CD8-positive, alpha-beta memory T cell (primary cell): ENCODE data around the gene ADAM12. TPM values are rescaled to one million over a fixed set of nuclear protein-coding genes. Genes with fewer than 3 reads are reported as not detected.

Source experiments
- CTCF ChIA-PET: fragments of 350-600 bp; sonication (Branson Sonifier 250); formaldehyde crosslinking; loops from one replicate; lab custom pipeline; 2021; ENCODE audit warnings: antibody characterized with exemption; lab: Charles Lee
- POLR2A ChIA-PET: fragments of 350-600 bp; sonication (Branson Sonifier 250); formaldehyde crosslinking; loops from one replicate; lab custom pipeline; 2021; ENCODE audit warnings: antibody characterized with exemption; lab: Charles Lee
- DNase-seq, 5 donors: peaks; one replicate each; pipeline versions ENCODE4 v3.0.0 to v3.0.0-alpha.2; 2020 to 2022; ENCODE audit warnings: mixed read lengths in 1 of 5
- H3K27ac ChIP-seq: one replicate; pipeline ENCODE4 v1.7.0; 2013; ENCODE audit warnings: low read depth, mild to moderate bottlenecking, low read length, moderate library complexity
- H3K27me3 ChIP-seq: 2 replicates; pipeline ENCODE4 v1.7.0; 2013; ENCODE audit warnings: low read length, mild to moderate bottlenecking; ENCODE audit not compliant: insufficient read depth, poor library complexity, severe bottlenecking
- H3K36me3 ChIP-seq: 2 replicates; pipeline ENCODE4 v1.7.0; 2013; ENCODE audit warnings: mild to moderate bottlenecking, low read length, moderate library complexity; ENCODE audit not compliant: insufficient read depth
- H3K4me1 ChIP-seq: 2 replicates; pipeline ENCODE4 v1.7.0; 2013; ENCODE audit warnings: mild to moderate bottlenecking, low read length, moderate library complexity; ENCODE audit not compliant: insufficient read depth
- H3K4me3 ChIP-seq: 2 replicates; pipeline ENCODE4 v1.7.0; 2013; ENCODE audit warnings: mild to moderate bottlenecking, low read length
- H3K9me3 ChIP-seq: 2 replicates; pipeline ENCODE4 v1.7.0; 2013; ENCODE audit warnings: mild to moderate bottlenecking, low read length
- H3K27ac Mint-ChIP-seq, 8 donors: one replicate each; pipeline ENCODE4 v1.8.0; 2020 to 2021; ENCODE audit warnings: mixed read lengths in 8 of 8, mild to moderate bottlenecking in 6 of 8, inconsistent platforms in 3 of 8, moderate library complexity in 3 of 8
- H3K27me3 Mint-ChIP-seq, 2 donors: one replicate each; pipeline ENCODE4 v1.8.0; 2020 to 2021; ENCODE audit warnings: mixed read lengths in 2 of 2, mild to moderate bottlenecking in 1 of 2, moderate library complexity in 1 of 2
- H3K36me3 Mint-ChIP-seq, 3 donors: one replicate each; pipeline ENCODE4 v1.8.0; 2020 to 2021; ENCODE audit warnings: mixed read lengths in 3 of 3, inconsistent platforms in 1 of 3, mild to moderate bottlenecking in 1 of 3
- H3K4me1 Mint-ChIP-seq, 3 donors: one replicate each; pipeline ENCODE4 v1.8.0; 2020 to 2021; ENCODE audit warnings: mixed read lengths in 3 of 3, inconsistent platforms in 1 of 3, mild to moderate bottlenecking in 1 of 3
- H3K4me3 Mint-ChIP-seq, 7 donors: one replicate each; pipeline ENCODE4 v1.8.0; 2020 to 2021; ENCODE audit warnings: mixed read lengths in 7 of 7, mild to moderate bottlenecking in 6 of 7, moderate library complexity in 4 of 7, inconsistent platforms in 2 of 7
- H3K9me3 Mint-ChIP-seq, 5 donors: one replicate each; pipeline ENCODE4 v1.8.0; 2020 to 2022; ENCODE audit warnings: mixed read lengths in 5 of 5, mild to moderate bottlenecking in 3 of 5, moderate library complexity in 2 of 5, inconsistent platforms in 1 of 5
- polyA plus RNA-seq: library from polyadenylated mRNA; unstranded; fragments of 300-500 nt; fragmentation: Illumina TruSeq; gene quantifications from one replicate; pipeline ENCODE4 v1.2.3, GENCODE V29; 2021
- total RNA-seq, 2 experiments: library from RNA; stranded (reverse); gene quantifications; one replicate each; pipeline ENCODE4 v1.2.3, GENCODE V29; 2021

ADAM12 gene
- total and polyA plus RNA-seq, 3 experiments from 2014 or later, result 0.11 to 6.4 (median 0.31) TPM

GRCh38 chr10:126160571-126160970, 227.7 kb downstream of the ADAM12 start:
- ChIA-PET CTCF (no interaction called here), POLR2A (no interaction called here)
- Mint-ChIP-seq H3K27ac (no peak overlapping the region), H3K4me1 (no peaks in the 10 kb centered on the region), H3K36me3 (no peaks in the 10 kb centered on the region), H3K4me3 (no peak overlapping the region), H3K27me3 (peaks cover 0 to 1% of the 10 kb centered on the region in 2 donors), H3K9me3 (peaks cover 0 to 7% (median 0%) of the 10 kb centered on the region in 5 donors)
- DNase-seq, result no peak
- no peak overlapping the region for H3K4me3 ChIP-seq
- H3K9me3 ChIP-seq, result no peaks in the 10 kb centered on the region
- no peaks in the 10 kb centered on the region for H3K4me1 ChIP-seq
- no peaks in the 10 kb centered on the region for H3K36me3 ChIP-seq
- H3K27me3 ChIP-seq, result no peaks in the 10 kb centered on the region
- H3K27ac ChIP-seq, result no peak overlapping the region

DNA sequence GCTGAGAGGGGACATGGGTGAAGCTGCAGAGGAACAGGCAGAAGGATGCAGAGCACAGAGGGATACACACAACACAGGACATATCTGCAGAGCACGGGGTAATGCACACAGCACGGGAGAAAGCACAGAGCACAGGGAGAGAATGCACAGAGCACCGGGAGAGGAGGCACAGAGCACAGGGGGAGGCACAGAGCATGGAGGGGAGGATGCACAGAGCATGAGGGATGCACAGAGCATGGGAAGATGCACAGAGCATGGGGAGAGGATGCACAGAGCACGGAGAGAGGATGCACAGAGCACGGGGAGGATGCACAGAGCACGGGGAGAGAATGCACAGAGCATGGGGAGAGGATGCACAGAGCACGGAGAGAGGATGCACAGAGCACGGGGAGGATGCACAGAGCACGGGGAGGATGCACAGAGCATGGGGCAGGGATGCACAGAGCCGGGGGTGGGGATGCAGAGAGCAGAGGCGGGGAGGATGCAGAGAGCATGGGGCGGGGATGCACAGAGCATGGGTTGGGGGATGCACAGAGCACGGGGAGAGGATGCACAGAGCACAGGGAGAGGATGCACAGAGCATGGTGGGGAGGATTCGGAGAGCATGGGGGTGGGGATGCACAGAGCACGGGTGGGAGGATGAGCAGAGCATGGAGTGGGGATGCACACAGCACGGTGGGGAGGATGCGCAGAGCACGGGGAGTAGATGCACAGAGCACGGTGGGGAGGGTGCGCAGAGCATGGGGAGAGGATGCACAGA, 230.0 kb downstream of the ADAM12 start:
- Mint-ChIP-seq H3K9me3 (peaks cover 0 to 9% (median 0%) of the 10 kb centered on the region in 5 donors), H3K4me1 (no peaks in the 10 kb centered on the region), H3K27ac (no peak overlapping the region), H3K27me3 (peaks cover 0 to 1% of the 10 kb centered on the region in 2 donors), H3K36me3 (peaks cover 0 to under 1% (median 0%) of the 10 kb centered on the region in 3 donors), H3K4me3 (no peak overlapping the region)
- ChIA-PET CTCF (no interaction called here), POLR2A (no interaction called here)
- H3K36me3 ChIP-seq, result no peaks in the 10 kb centered on the region
- H3K4me1 ChIP-seq, result no peaks in the 10 kb centered on the region
- H3K27ac ChIP-seq, result no peak overlapping the region
- DNase-seq, result no peak
- H3K27me3 ChIP-seq, result no peaks in the 10 kb centered on the region
- no peaks in the 10 kb centered on the region for H3K9me3 ChIP-seq
- H3K4me3 ChIP-seq, result no peak overlapping the region

GRCh38 chr10:126157189-126157588, 231.1 kb downstream of the ADAM12 start:
- Histone ChIP-seq H3K4me1 (no peaks in the 10 kb centered on the region), H3K36me3 (no peaks in the 10 kb centered on the region), H3K9me3 (no peaks in the 10 kb centered on the region), H3K27ac (no peak overlapping the region), H3K27me3 (no peaks in the 10 kb centered on the region), H3K4me3 (no peak overlapping the region)
- ChIA-PET CTCF (no interaction called here), POLR2A (no interaction called here)
- H3K9me3 Mint-ChIP-seq, result peaks cover 0 to 9% (median 3%) of the 10 kb centered on the region in 5 donors
- peaks cover 0 to 1% of the 10 kb centered on the region in 2 donors for H3K27me3 Mint-ChIP-seq
- peaks cover 0 to 7% (median 0%) of the 10 kb centered on the region in 3 donors for H3K36me3 Mint-ChIP-seq
- H3K27ac Mint-ChIP-seq, result peak overlapping the region in 1 of 8 donors; percentile 34
- no peak for DNase-seq
- no peaks in the 10 kb centered on the region for H3K4me1 Mint-ChIP-seq
- no peak overlapping the region for H3K4me3 Mint-ChIP-seq

GRCh38 chr10:126156503-126156902, 231.8 kb downstream of the ADAM12 start:
- H3K36me3 ChIP-seq, result no peaks in the 10 kb centered on the region
- H3K9me3 ChIP-seq, result no peaks in the 10 kb centered on the region
- H3K36me3 Mint-ChIP-seq, result peaks cover 0 to 8% (median 0%) of the 10 kb centered on the region in 3 donors
- H3K27ac Mint-ChIP-seq, result peak overlapping the region in 1 of 8 donors; percentile 74
- CTCF ChIA-PET, result no interaction called here
- H3K4me1 Mint-ChIP-seq, result no peaks in the 10 kb centered on the region
- H3K27me3 Mint-ChIP-seq, result peaks cover 0 to 1% of the 10 kb centered on the region in 2 donors
- no peak overlapping the region for H3K27ac ChIP-seq
- no peaks in the 10 kb centered on the region for H3K4me1 ChIP-seq
- H3K9me3 Mint-ChIP-seq, result peaks cover 0 to 7% (median 5%) of the 10 kb centered on the region in 5 donors
- H3K4me3 ChIP-seq, result no peak overlapping the region
- POLR2A ChIA-PET, result no interaction called here
- no peak overlapping the region for H3K4me3 Mint-ChIP-seq
- no peak for DNase-seq
- no peaks in the 10 kb centered on the region for H3K27me3 ChIP-seq

GRCh38 chr10:126156012-126156411, 232.3 kb downstream of the ADAM12 start:
- Mint-ChIP-seq H3K27me3 (peaks cover 0 to 1% of the 10 kb centered on the region in 2 donors), H3K4me3 (peak overlapping the region in 1 of 7 donors; percentile 50), H3K9me3 (peaks cover 0 to 7% (median 5%) of the 10 kb centered on the region in 5 donors), H3K4me1 (no peaks in the 10 kb centered on the region), H3K36me3 (peaks cover 0 to 8% (median 0%) of the 10 kb centered on the region in 3 donors), H3K27ac (peak overlapping the region in 1 of 8 donors; percentile 78)
- no peak overlapping the region for H3K27ac ChIP-seq
- no peaks in the 10 kb centered on the region for H3K36me3 ChIP-seq
- H3K4me3 ChIP-seq, result no peak overlapping the region
- H3K4me1 ChIP-seq, result no peaks in the 10 kb centered on the region
- DNase-seq, result no peak
- ChIA-PET CTCF (no interaction called here), POLR2A (no interaction called here)
- no peaks in the 10 kb centered on the region for H3K27me3 ChIP-seq
- no peaks in the 10 kb centered on the region for H3K9me3 ChIP-seq

GRCh38 chr10:126155528-126155927, 232.7 kb downstream of the ADAM12 start:
- H3K4me1 Mint-ChIP-seq, result no peaks in the 10 kb centered on the region
- Histone ChIP-seq H3K27me3 (no peaks in the 10 kb centered on the region), H3K4me1 (no peaks in the 10 kb centered on the region), H3K36me3 (no peaks in the 10 kb centered on the region), H3K27ac (no peak overlapping the region), H3K4me3 (no peak overlapping the region), H3K9me3 (no peaks in the 10 kb centered on the region)
- H3K9me3 Mint-ChIP-seq, result peaks cover 0 to 9% (median 6%) of the 10 kb centered on the region in 5 donors
- CTCF ChIA-PET, result no interaction called here
- no peak overlapping the region for H3K4me3 Mint-ChIP-seq
- H3K27me3 Mint-ChIP-seq, result peaks cover 0 to 1% of the 10 kb centered on the region in 2 donors
- no peak for DNase-seq
- H3K27ac Mint-ChIP-seq, result no peak overlapping the region
- peaks cover 0 to 10% (median 0%) of the 10 kb centered on the region in 3 donors for H3K36me3 Mint-ChIP-seq
- POLR2A ChIA-PET, result no interaction called here

- DNase-seq, result no peak
- no peaks in the 10 kb centered on the region for H3K9me3 ChIP-seq
- Mint-ChIP-seq H3K4me1 (no peaks in the 10 kb centered on the region), H3K27me3 (peaks cover 0 to 1% of the 10 kb centered on the region in 2 donors), H3K4me3 (no peak overlapping the region), H3K36me3 (peaks cover 0 to 15% (median 0%) of the 10 kb centered on the region in 3 donors), H3K9me3 (peaks cover 0 to 12% (median 7%) of the 10 kb centered on the region in 5 donors), H3K27ac (no peak overlapping the region)
- H3K4me1 ChIP-seq, result no peaks in the 10 kb centered on the region
- POLR2A ChIA-PET, result no interaction called here
- H3K36me3 ChIP-seq, result no peaks in the 10 kb centered on the region
- H3K27ac ChIP-seq, result no peak overlapping the region
- H3K4me3 ChIP-seq, result no peak overlapping the region
- CTCF ChIA-PET, result no interaction called here
- no peaks in the 10 kb centered on the region for H3K27me3 ChIP-seq
These were observed 234.3 kb downstream of the ADAM12 start for GRCh38 chr10:126153711-126154628.
